OCI-LY1 (cell line): ENCODE measurements around the gene SFT2D2.

Source experiments
- CTCF ChIP-seq: fragments of 200-600 bp; sonication (generic), shearing (Covaris generic); IDR thresholded peaks from 2 replicates; pipeline ENCODE4 v1.5.1; 2017; ENCODE audit warnings: mild to moderate bottlenecking, antibody characterized with exemption, low read length, moderate library complexity, mixed read lengths
- EZH2 ChIP-seq: fragments of 200-600 bp; sonication (generic), shearing (Covaris generic); IDR thresholded peaks from 2 replicates; pipeline ENCODE4 v1.8.0; 2017; ENCODE audit warnings: borderline replicate concordance, mixed run types, mild to moderate bottlenecking, antibody characterized with exemption, low read length, moderate library complexity, mixed read lengths

GRCh38 chr1:168243636-168244212, 17.9 kb downstream of the SFT2D2 start:
- TF ChIP-seq CTCF (no peak), EZH2 (no peak)
